ENCODE measurements around the gene SLC12A1. TPM values are rescaled to one million over a fixed set of nuclear protein-coding genes. Genes with fewer than 3 reads are reported as not detected.

The SLC12A1 gene
- total and polyA plus RNA-seq, 2 of the 8 experiments (the other 6 are each of a cell fraction or from before 2014, with no cell fraction given) = 0.63 to 1.0 TPM

DNA sequence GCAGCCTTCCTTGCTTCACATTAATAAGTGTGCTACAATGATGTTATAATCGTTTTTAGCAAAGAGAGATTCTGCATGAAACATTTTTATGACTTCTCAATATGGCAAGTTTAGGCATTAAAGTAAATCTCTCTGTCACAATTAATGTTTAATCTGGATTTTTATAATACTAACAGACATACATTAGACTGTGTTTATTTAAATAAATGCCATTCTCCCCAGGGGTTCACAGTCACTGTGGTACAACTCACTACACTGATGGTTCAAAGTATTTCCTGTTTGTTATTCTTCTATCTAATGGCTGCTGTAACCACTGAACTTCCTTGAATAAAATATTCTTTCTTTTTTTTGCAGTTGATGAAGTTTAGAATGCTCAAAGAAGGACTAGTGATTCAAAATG is 59.0 kb downstream of the SLC12A1 start:
- Histone ChIP-seq H3K18ac (ENCODE audit: extremely low read depth, low read length) (no peak overlapping the region), H2BK15ac (ENCODE audit: low read length) (no peak overlapping the region), H2AFZ (ENCODE audit: low read length) (no peak overlapping the region), H3K27ac (ENCODE audit: low read depth, low read length) (no peak overlapping the region), H2BK5ac (ENCODE audit: low read depth, low read length) (no peak overlapping the region), H3K23ac (ENCODE audit: insufficient read length) (no peak overlapping the region), H4K5ac (ENCODE audit: insufficient read length, low read depth, low read length) (no peak overlapping the region), H3K36me3 (ENCODE audit: control insufficient read depth in 2 of 4, insufficient read depth in 4 of 4, low read length in 3 of 4) (no peaks in the 10 kb centered on the region), H3K27me3 (replicated peaks in 1 of 4; ENCODE audit: control insufficient read depth in 3 of 4, extremely low read depth in 1 of 4, insufficient read depth in 3 of 4, low read length in 3 of 4) (no peaks in the 10 kb centered on the region), H3K4me2 (ENCODE audit: insufficient read depth in 1 of 2, low read depth in 2 of 2, low read length in 2 of 2) (no peak overlapping the region), H3K23me2 (ENCODE audit: low read depth, low read length) (no peaks in the 10 kb centered on the region; the same call in 1 of the 2 replicates), H3K4me3 (ENCODE audit: extremely low read depth in 1 of 4, insufficient read depth in 2 of 4, low read depth in 3 of 4, low read length in 4 of 4) (no peak overlapping the region), H3K56ac (replicated peaks; ENCODE audit: insufficient read length, low read depth, low read length) (no peak overlapping the region), H3K4me1 (replicated peaks in 1 of 4; ENCODE audit: control insufficient read depth in 3 of 4, insufficient read depth in 4 of 4, low read length in 3 of 4) (peaks cover 0 to 13% (median 8%) of the 10 kb centered on the region in 4 experiments; a peak in 5 of 7 replicates), H3K79me1 (ENCODE audit: low read depth, low read length) (no peaks in the 10 kb centered on the region), H2BK20ac (ENCODE audit: low read length) (no peak overlapping the region), H2BK12ac (ENCODE audit: low read depth, low read length) (no peak overlapping the region), H2AK5ac (ENCODE audit: low read depth, low read length) (no peak overlapping the region), H3K9ac (replicated peaks in 1 of 4; ENCODE audit: extremely low read depth in 1 of 4, low read depth in 3 of 4, low read length in 3 of 4) (no peak overlapping the region), H3K4ac (replicated peaks; ENCODE audit: insufficient read length, low read depth, low read length) (no peak overlapping the region), H3K79me2 (ENCODE audit: control insufficient read depth in 1 of 2, insufficient read depth in 2 of 2, low read length in 2 of 2) (no peaks in the 10 kb centered on the region), H4K8ac (ENCODE audit: extremely low read depth, insufficient read depth, low read length) (no peak overlapping the region), H4K91ac (replicated peaks; ENCODE audit: insufficient read length, low read length) (no peak overlapping the region), H3K9me3 (ENCODE audit: insufficient read depth in 2 of 2, low read depth in 1 of 2, low read length in 1 of 2) (no peaks in the 10 kb centered on the region), H2BK120ac (replicated peaks; ENCODE audit: low read depth, low read length) (no peak overlapping the region), H4K20me1 (replicated peaks in 1 of 2; ENCODE audit: control insufficient read depth in 1 of 2, insufficient read depth in 2 of 2, low read length in 2 of 2) (no peaks in the 10 kb centered on the region), H3K14ac (ENCODE audit: insufficient read length) (no peak overlapping the region)
- DNase-seq (ENCODE audit: low read depth in 1 of 2, low spot score in 2 of 2) (no peak), FAIRE-seq (no peak)
- POLR2A ChIA-PET (ENCODE audit: partially characterized antibody) = no interaction called here
- no peak for TF ChIP-seq SUZ12 (IDR thresholded peaks at IDR 0.05; ENCODE audit: low read length)
- no peak for TF ChIP-seq SP2 (IDR thresholded peaks at IDR 0.05; ENCODE audit: low read length)
- TF ChIP-seq TCF12 (IDR thresholded peaks at IDR 0.05; ENCODE audit: low read depth, low read length) = no peak
- CTCF ChIA-PET (ENCODE audit: partially characterized antibody) = no interaction called here
- 69% methylated on average over 1 of the region's 1 CpG; no CpG with 5 or more reads in 1 of the 2 experiments for WGBS, 2 experiments (ENCODE audit: extremely low coverage in 1 of 2, insufficient coverage in 1 of 2, insufficient read length in 1 of 2, insufficient replicate concordance in 2 of 2, low coverage in 1 of 2, low lambda C conversion rate in 2 of 2, missing lambda C conversion rate in 1 of 2)

All from H1 (cell line).